Hematopoietic multipotent progenitor cell (in vitro differentiated cells): ENCODE data around the gene SBF2. TPM values are rescaled to one million over a fixed set of nuclear protein-coding genes. Genes with fewer than 3 reads are reported as not detected.
"Not testable (repeated sequence)": the region's sequence is repeated elsewhere in the genome, so short reads cannot be mapped to it uniquely, and the experiment has no call there.

Experiments used
- DNase-seq, 3 donors: peaks; one replicate each; pipeline ENCODE4 v3.0.0-alpha.2; 2011 to 2015; ENCODE audit warnings: low read depth in 2 of 3, low spot score in 2 of 3
- total RNA-seq: library from RNA; depleted of rRNA; stranded (reverse); fragments of >200 nt; gene quantifications from one replicate; pipeline ENCODE4 v1.2.3, GENCODE V29; 2012

The SBF2 gene
- total RNA-seq, 1 donor: 17.0 TPM

GRCh38 chr11:10029386-10030121 is 264.5 kb downstream of the SBF2 start:
- no peak for DNase-seq

DNA sequence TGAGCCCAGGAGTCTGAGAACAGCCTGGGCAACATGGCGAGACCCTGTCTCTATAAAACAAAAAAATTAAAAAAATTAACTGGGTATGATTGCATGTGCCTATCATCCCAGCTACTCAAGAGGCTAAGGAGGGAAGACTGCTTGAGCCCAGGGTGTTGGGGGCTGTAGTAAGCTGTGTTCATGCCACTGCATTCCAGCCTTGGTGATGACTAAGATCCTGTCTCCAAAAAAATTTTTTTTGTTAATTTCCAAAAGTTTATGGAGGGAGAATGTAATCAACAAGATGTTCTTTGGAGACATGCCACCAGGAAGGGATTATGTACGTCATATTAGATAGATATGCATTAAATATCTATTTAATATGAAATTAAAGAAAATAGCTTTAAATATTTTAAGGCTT is 267.5 kb downstream of the SBF2 start:
- DNase-seq: no peak

DNA sequence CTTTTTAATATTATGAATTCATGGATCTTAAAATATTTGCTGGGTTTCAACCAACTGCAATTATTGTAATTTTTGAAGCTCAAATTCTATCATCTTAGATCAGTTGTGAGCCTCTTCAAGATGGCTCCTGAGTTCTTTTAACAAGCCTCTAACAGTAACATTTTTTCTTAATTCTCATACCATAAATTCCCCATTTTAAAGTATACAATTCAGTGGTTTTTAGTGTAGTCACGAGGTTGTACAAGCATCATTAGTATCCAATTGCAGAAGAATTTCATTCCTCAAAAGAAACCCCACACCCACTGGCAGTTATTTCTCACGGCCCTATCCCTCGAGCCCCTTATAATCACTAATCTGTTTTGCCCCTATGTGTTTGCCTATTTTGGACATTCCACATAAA is 270.8 kb downstream of the SBF2 start:
- no peak for DNase-seq

DNA sequence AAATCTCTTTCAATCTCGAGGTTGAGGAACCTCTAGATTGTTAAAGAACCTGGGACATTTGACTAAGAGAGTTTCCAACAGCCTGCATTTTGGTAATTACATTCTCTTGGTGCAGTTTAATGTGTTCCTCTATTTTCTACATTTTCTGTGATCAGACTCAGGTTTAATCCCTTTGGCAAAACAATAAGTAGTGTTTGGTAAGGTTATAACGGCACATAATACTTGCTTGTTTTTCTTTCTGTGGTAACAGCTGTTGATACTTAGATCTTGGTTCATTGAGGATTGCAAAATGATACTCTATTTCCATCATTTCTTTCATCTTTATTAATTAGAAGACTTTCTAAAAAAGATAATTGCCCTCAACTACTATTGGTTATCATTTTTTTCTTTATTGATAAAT is 271.3 kb downstream of the SBF2 start:
- no peak for DNase-seq

GRCh38 chr11:10021563-10021962 is 272.5 kb downstream of the SBF2 start:
- DNase-seq: peak in 2 of 3 donors; percentile 12 to 19

DNA sequence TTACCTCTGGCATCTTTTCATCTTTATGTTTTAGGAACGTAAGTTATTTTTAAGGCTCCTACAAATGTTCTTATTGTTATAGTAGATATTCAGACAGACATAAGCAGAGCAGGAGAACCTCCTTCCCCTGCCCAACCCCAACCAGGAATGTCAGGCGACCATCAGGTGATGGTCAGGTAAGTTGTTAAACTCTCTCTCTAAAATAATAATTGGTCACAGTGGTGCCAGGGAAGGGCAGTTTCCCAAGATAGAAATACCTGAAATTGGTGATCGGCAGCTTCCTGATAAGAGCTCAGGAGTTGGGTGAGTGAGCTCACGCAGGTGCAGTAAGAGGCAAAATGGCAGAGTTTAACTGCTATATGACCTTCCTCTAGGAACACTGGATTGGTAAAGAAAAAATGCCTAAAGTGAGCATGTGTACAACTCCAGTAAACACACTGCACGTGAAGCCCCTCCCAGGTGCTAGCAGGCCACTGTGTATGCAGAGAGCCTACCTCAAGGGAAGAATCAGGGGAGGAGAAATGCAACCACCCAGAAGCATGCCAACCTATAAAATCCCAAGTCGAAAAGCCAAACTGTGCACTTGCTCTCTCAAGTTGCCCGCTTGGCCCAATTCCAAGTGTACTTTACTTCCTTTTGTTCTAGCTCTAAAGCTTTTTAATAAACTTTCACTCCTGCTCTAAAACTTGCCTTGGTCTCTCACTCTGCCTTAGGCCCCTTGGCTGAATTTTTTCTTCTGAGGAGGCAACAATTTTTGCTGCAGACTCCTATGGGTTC is 273.9 kb downstream of the SBF2 start:
- peak in 2 of 3 donors; percentile 48 to 81 for DNase-seq

DNA sequence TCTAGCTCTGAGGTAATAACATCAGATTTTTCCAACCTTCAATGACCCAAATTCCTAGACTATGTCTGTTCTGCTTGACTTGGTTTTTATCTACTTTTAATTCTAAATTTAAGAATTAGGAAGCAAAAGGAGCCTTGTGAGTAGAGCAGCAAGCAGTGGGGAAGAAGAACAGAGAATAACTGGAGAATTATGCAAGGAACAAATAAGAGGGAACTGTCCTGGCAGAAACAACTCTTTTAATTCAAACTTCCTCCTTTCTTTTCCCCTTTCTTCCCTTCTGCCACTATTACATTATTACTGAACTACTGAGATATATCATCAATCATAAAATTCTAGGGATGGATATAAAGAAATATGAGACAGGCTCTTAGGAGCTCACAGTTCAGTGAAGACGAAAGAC is 276.1 kb downstream of the SBF2 start:
- no peak for DNase-seq

GRCh38 chr11:10017050-10017449 is 277.0 kb downstream of the SBF2 start:
- DNase-seq: no peak

DNA sequence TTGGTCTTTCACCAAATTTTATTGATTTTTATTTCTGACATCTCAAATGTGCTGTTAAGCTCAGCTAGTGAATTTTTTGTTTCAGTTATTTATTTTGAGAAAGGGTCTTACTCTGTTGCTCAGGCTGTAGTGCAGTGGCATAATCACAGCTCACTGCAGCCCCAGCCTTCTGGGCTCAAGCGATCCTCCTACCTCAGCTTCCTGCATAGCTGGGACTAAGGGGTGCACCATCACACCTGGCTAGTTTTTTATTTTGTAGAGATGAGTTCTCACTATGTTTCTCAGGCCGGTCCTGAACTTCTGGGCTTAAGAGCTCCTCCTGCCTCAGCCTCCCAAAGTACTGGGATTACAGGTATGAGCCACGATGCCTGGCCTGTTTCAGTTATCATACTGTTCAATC is 282.0 kb downstream of the SBF2 start:
- no peak for DNase-seq

DNA sequence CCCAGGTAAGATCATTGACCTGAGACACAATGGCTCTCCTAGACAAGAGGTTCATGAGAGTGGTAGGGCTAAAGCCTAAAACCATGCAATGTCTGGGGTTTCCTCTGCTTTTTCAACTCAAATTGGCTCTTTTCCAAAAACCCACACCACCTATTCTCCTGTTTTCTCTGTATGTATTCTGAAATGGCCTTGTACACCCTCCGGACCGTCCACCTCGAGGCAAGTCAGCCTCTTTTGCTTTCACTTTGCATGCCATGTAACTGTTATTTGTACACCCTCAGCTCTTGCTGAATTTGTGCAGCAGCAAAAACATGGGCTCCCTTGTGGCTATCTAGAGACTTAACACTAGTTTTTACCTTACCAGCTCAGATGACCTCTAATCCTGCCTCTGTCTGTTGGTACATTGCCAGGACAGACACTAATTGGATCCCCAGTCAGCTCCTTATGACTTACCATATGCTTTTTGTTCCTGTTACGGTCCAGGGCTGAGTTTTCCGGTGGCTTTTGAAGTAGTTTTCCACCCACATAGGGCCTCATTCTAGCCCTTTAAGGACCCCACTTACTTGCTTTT is 288.0 kb downstream of the SBF2 start:
- DNase-seq: no peak

DNA sequence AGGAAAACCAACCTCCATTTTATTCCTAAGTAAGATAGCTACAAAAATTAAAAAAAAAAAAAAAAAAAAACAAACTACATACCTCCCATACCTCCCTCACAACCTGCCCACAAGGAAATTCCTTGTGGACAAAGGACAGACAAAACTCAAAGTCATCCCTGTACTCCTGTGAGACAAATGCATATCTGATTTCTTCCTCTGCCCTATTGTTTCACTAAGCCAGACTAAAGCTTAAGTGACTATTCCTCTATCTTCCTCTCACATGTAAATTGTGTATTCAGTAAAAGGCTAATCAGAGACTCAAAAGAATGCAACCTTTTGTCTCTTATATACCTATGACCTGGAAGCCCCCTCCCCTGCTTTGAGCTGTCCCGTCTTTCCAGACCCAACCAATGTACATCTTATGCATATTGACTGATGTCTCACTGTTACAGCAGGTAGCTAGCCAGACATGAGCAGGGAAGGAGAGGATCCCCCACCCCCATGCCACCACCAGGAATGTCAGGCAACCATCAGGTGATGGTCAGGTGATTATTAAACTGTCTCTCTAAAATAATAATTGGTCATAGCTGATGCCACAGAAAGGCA is 289.4 kb downstream of the SBF2 start:
- no peak for DNase-seq

DNA sequence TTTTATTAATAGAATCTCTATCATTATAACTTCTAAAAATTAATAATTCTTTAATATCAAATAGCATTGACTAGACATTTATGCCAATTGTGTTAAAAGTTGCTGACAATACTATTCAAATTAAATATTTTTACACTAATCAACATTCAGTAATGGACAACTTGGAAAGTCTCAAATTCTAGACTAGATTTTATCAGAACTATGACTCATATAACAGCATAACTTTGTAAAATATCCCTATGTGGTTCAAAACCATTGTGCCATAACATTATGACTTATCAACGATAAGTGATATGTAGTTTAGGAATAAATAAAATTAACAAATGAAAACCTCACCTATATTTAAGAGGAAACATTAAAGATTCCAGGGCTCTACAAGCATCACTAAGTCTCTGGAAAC is 291.8 kb downstream of the SBF2 start:
- no peak for DNase-seq

GRCh38 chr11:9992306-9992705 is 301.7 kb downstream of the SBF2 start:
- no peak for DNase-seq

GRCh38 chr11:9990221-9990973 is 303.6 kb downstream of the SBF2 start:
- peak in 1 of 3 donors; percentile 43 for DNase-seq

GRCh38 chr11:9987303-9987702 is 306.7 kb downstream of the SBF2 start:
- not testable (repeated sequence) for DNase-seq

- no peak for DNase-seq
These were observed 311.0 kb downstream of the SBF2 start for GRCh38 chr11:9982796-9983579.

- peak in 1 of 3 donors; percentile 15 for DNase-seq
These were observed 311.8 kb downstream of the SBF2 start for GRCh38 chr11:9982127-9982795.

GRCh38 chr11:9980931-9981330 is 313.1 kb downstream of the SBF2 start:
- no peak for DNase-seq

- DNase-seq: no peak
These were observed 316.5 kb downstream of the SBF2 start for GRCh38 chr11:9977554-9977953.
